ENCODE results near the gene PITRM1.
"Not testable (repeated sequence)": the region's sequence is repeated elsewhere in the genome, so short reads cannot be mapped to it uniquely, and the experiment has no call there.

PITRM1 gene

DNA sequence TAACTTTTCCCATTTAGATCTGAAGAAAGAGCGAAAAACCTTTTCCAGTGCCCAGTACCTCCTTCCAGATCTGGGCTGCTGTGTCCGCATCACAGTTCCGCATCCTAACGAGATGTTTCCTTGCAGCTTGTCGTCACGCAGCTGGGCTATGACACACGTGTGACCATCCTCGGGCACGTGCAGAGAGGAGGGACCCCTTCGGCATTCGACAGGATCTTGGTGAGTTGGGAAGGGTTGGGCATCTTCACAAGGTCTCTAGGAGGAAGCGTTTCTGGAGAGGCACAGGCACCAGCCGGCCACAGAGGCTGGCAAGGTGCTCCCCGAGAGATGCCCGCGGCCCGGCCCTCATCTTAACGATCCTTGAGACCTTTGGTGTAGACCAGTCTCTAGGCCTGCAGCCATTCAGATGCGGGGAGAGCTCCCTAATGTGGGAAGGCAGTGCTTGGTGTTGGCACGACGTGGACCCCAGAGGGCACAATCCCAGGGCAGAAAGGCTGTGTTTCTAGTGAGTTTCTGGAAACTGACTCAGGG is 63.9 kb downstream of the PITRM1 start:
- DNase-seq (ENCODE audit: low read depth): no peak
- TF ChIP-seq, protein P1, sequence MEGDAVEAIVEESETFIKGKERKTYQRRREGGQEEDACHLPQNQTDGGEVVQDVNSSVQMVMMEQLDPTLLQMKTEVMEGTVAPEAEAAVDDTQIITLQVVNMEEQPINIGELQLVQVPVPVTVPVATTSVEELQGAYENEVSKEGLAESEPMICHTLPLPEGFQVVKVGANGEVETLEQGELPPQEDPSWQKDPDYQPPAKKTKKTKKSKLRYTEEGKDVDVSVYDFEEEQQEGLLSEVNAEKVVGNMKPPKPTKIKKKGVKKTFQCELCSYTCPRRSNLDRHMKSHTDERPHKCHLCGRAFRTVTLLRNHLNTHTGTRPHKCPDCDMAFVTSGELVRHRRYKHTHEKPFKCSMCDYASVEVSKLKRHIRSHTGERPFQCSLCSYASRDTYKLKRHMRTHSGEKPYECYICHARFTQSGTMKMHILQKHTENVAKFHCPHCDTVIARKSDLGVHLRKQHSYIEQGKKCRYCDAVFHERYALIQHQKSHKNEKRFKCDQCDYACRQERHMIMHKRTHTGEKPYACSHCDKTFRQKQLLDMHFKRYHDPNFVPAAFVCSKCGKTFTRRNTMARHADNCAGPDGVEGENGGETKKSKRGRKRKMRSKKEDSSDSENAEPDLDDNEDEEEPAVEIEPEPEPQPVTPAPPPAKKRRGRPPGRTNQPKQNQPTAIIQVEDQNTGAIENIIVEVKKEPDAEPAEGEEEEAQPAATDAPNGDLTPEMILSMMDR (conservative IDR thresholded peaks at IDR 0.05; ENCODE audit: control insufficient read depth, insufficient read depth, low read depth, low read length): no peak
- H3K4me3 ChIP-seq (ENCODE audit: control insufficient read depth, low read depth, low read length): no peak overlapping the region

- TF ChIP-seq, protein P1 (conservative IDR thresholded peaks at IDR 0.05; ENCODE audit: control insufficient read depth, insufficient read depth, low read depth, low read length): no peak
- no peak overlapping the region for H3K4me3 ChIP-seq (ENCODE audit: control insufficient read depth, low read depth, low read length)
- no peak for DNase-seq (ENCODE audit: low read depth)
Measured at GRCh38 chr10:3108033-3108432, 64.5 kb downstream of the PITRM1 start.

DNA sequence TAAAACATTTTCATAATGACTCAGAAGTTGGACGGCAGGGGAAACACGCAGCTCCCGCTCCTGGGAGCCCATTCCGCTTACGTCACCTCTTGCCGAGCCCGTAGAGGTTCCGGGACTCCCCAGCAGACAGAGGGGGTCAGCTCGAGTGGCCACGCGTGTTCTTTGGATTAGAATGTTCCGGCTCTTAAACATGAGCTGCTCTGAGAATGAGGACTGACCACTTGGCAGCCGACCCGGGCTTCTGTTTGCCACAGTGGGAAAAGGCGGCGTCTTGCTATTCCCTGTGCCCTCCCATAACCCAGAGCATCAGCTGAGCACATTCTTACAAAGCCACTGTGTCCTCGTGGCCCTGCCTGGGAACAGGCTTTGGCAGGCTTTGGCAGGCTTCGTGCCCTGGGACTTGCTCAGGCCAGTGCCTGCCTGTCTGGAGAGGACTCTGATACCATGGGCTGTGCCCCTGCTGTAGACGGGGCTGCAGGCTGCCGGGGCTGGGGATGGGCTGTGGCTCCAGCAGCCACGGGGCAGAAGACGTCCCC is 65.1 kb downstream of the PITRM1 start:
- DNase-seq (ENCODE audit: low read depth): peak; percentile 97
- no peak overlapping the region for H3K4me3 ChIP-seq (ENCODE audit: control insufficient read depth, low read depth, low read length)
- TF ChIP-seq, protein P1 (conservative IDR thresholded peaks at IDR 0.05; ENCODE audit: control insufficient read depth, insufficient read depth, low read depth, low read length): no peak

GRCh38 chr10:3106928-3107425 is 65.6 kb downstream of the PITRM1 start:
- DNase-seq (ENCODE audit: low read depth): no peak
- H3K4me3 ChIP-seq (ENCODE audit: control insufficient read depth, low read depth, low read length): no peak overlapping the region
- TF ChIP-seq, protein P1 (conservative IDR thresholded peaks at IDR 0.05; ENCODE audit: control insufficient read depth, insufficient read depth, low read depth, low read length): no peak

DNA sequence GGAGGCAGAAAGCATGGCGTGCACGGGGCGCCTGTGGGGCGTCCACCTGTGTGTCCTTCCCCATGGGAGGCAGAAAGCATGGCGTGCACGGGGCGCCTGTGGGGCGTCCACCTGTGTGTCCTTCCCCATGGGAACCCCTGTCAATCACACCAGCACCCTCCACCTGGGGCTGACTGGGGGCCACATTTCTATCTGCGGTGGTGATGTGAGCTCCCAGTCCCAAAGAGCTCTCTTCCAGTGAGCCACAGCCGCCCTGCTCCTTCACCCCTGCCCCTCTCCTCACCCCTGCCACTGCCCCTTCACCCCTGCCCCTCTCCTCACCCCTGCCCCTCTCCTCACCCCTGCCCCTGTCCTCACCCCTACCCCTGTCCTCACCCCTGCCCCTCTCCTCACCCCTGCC is 66.3 kb downstream of the PITRM1 start:
- not testable (repeated sequence) for H3K4me3 ChIP-seq (ENCODE audit: control insufficient read depth, low read depth, low read length)

GRCh38 chr10:3105905-3106304 is 66.7 kb downstream of the PITRM1 start:
- DNase-seq (ENCODE audit: low read depth): no peak
- TF ChIP-seq, protein P1 (conservative IDR thresholded peaks at IDR 0.05; ENCODE audit: control insufficient read depth, insufficient read depth, low read depth, low read length): no peak
- H3K4me3 ChIP-seq (ENCODE audit: control insufficient read depth, low read depth, low read length): no peak overlapping the region

More for the DNA sequence above, 66.3 kb downstream of the PITRM1 start:
- DNase-seq (ENCODE audit: low read depth): not testable (repeated sequence)

DNA sequence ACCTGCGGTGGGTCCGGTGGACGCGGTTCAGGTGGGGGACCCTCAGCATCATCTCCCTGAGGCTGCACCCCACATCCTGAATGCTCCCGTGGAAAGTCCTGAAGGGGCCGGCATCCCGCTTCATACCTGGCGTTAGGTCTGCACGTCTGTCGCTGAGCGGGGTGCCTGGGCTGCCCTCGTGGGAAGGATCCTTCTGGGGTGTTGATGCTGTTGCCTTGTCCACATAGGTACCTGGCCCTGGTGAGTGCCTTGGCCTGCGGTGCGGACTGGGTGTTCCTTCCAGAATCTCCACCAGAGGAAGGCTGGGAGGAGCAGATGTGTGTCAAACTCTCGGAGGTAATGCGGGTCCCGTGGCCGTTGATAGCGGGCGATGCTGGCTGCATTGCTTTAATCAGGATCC is 67.4 kb downstream of the PITRM1 start:
- no peak overlapping the region for H3K4me3 ChIP-seq (ENCODE audit: control insufficient read depth, low read depth, low read length)
- TF ChIP-seq, protein P1 (conservative IDR thresholded peaks at IDR 0.05; ENCODE audit: control insufficient read depth, insufficient read depth, low read depth, low read length): no peak
- no peak for DNase-seq (ENCODE audit: low read depth)
